ENCODE data around the gene SLCO3A1.

GRCh38 chr15:91936182-91936775 lies 82.8 kb downstream of the SLCO3A1 start:
- TF ChIP-seq ZNF274 (IDR thresholded peaks at IDR 0.05; ENCODE audit: low read depth, low read length): no peak
- TF ChIP-seq, protein P1, sequence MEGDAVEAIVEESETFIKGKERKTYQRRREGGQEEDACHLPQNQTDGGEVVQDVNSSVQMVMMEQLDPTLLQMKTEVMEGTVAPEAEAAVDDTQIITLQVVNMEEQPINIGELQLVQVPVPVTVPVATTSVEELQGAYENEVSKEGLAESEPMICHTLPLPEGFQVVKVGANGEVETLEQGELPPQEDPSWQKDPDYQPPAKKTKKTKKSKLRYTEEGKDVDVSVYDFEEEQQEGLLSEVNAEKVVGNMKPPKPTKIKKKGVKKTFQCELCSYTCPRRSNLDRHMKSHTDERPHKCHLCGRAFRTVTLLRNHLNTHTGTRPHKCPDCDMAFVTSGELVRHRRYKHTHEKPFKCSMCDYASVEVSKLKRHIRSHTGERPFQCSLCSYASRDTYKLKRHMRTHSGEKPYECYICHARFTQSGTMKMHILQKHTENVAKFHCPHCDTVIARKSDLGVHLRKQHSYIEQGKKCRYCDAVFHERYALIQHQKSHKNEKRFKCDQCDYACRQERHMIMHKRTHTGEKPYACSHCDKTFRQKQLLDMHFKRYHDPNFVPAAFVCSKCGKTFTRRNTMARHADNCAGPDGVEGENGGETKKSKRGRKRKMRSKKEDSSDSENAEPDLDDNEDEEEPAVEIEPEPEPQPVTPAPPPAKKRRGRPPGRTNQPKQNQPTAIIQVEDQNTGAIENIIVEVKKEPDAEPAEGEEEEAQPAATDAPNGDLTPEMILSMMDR (IDR thresholded peaks at IDR 0.05 in 2 of 3, conservative IDR thresholded peaks at IDR 0.05 in 1 of 3; ENCODE audit: borderline replicate concordance in 1 of 3, insufficient read depth in 1 of 3, low read depth in 2 of 3, low read length in 2 of 3): no peak
- TF ChIP-seq YY1 (IDR thresholded peaks at IDR 0.05; ENCODE audit: extremely low read depth, insufficient replicate concordance, low read depth, low read length): no peak
- no peak for TF ChIP-seq RAD21 (IDR thresholded peaks at IDR 0.05; ENCODE audit: low read depth)
- no peak for TF ChIP-seq EZH2 (IDR thresholded peaks at IDR 0.05)
- TF ChIP-seq ZFX (IDR thresholded peaks at IDR 0.05): no peak
- TF ChIP-seq SIN3A (IDR thresholded peaks at IDR 0.05; ENCODE audit: low read depth): no peak
- no peak for TF ChIP-seq SRF (IDR thresholded peaks at IDR 0.05; ENCODE audit: low read depth)
- no peak for TF ChIP-seq SP1 (IDR thresholded peaks at IDR 0.05; ENCODE audit: low read depth)
- no peak for TF ChIP-seq JUND (IDR thresholded peaks at IDR 0.05)
- TF ChIP-seq TCF7L2 (IDR thresholded peaks at IDR 0.05; ENCODE audit: borderline replicate concordance, extremely low read depth, insufficient read depth, insufficient read length): no peak
- TF ChIP-seq CEBPB (IDR thresholded peaks at IDR 0.05; ENCODE audit: low read depth): no peak

Measured in HCT116 (cell line).